Esophagus muscularis mucosa (tissue), 4 donors: ENCODE data around the gene ETV6. TPM values are rescaled to one million over a fixed set of nuclear protein-coding genes. Genes with fewer than 3 reads are reported as not detected.

Source experiments
- DNase-seq: peaks from one replicate; pipeline ENCODE4 v3.0.0-alpha.2; 2017; ENCODE audit errors: extremely low spot score
- H3K27ac ChIP-seq, 4 donors: fragments of 200-600 bp; sonication (generic); replicated peaks in 1 of 4; 1 replicate in 3 of 4; 2 replicates in 1 of 4; pipeline ENCODE4 v1.5.1; 2016 to 2019; ENCODE audit warnings: mild to moderate bottlenecking in 1 of 4
- H3K27me3 ChIP-seq, 4 donors: fragments of 200-600 bp; sonication (generic); one replicate each; pipeline versions ENCODE4 v1.5.1 to v1.6.0; 2016 to 2019
- H3K36me3 ChIP-seq, 4 donors: fragments of 200-600 bp; sonication (generic); one replicate each; pipeline ENCODE4 v1.5.1; 2016 to 2019
- H3K4me1 ChIP-seq, 4 donors: fragments of 200-600 bp; sonication (generic); one replicate each; pipeline ENCODE4 v1.5.1; 2016 to 2019
- H3K4me3 ChIP-seq, 4 donors: fragments of 200-600 bp; sonication (generic); 1 replicate in 2 of 4; 2 replicates in 2 of 4; pipeline ENCODE4 v1.5.1; 2016 to 2019; ENCODE audit warnings: mild to moderate bottlenecking in 4 of 4, moderate library complexity in 1 of 4
- H3K9me3 ChIP-seq, 4 donors: fragments of 200-600 bp; sonication (generic); 1 replicate in 3 of 4; 2 replicates in 1 of 4; pipeline ENCODE4 v1.5.1; 2016 to 2019
- EP300 ChIP-seq: sonication (generic); formaldehyde crosslinking; IDR thresholded peaks from one replicate; pipeline ENCODE4 v1.6.1; 2017; ENCODE audit warnings: antibody characterized with exemption
- POLR2A ChIP-seq: fragments of 450-650 bp; IDR thresholded peaks from one replicate; pipeline ENCODE4 v1.6.1; 2017; ENCODE audit warnings: antibody characterized with exemption, moderate library complexity, mild to moderate bottlenecking, low read depth
- POLR2AphosphoS5 ChIP-seq, 2 donors: sonication (generic); formaldehyde crosslinking; IDR thresholded peaks; one replicate each; pipeline ENCODE4 v1.6.1; 2017; ENCODE audit warnings: antibody characterized with exemption in 2 of 2
- WGBS: methylation state at CpG from one replicate; pipeline ENCODE4 v1.1.5; 2018; 5-methylcytosine and 5-hydroxymethylcytosine counted together
- intact Hi-C: fragments of 100-400 bp; cut with DNase I; formaldehyde crosslinking; loops from one replicate; pipeline ENCODE4 v1.15.1; 2023
- total RNA-seq, 4 donors: library from RNA; depleted of rRNA; stranded (reverse); fragments of >200 nt; gene quantifications; one replicate each; pipeline versions ENCODE4 v1.1.0 to v1.2.1, GENCODE V29; 2016
- TF ChIP-seq, protein P1 (sequence below), 3 experiments: fragments of 200-600 bp in 2 of 3; fragments of 450-650 bp in 1 of 3; sonication (generic) in 2 of 3; IDR thresholded peaks; one replicate each; pipeline ENCODE4 v1.5.1; 2017 to 2019; ENCODE audit warnings: antibody characterized with exemption in 3 of 3, mild to moderate bottlenecking in 2 of 3, moderate library complexity in 1 of 3

Gene ETV6
- total RNA-seq, 4 donors from 2014 or later, result 22.4 to 29.6 (median 25.3) TPM

DNA sequence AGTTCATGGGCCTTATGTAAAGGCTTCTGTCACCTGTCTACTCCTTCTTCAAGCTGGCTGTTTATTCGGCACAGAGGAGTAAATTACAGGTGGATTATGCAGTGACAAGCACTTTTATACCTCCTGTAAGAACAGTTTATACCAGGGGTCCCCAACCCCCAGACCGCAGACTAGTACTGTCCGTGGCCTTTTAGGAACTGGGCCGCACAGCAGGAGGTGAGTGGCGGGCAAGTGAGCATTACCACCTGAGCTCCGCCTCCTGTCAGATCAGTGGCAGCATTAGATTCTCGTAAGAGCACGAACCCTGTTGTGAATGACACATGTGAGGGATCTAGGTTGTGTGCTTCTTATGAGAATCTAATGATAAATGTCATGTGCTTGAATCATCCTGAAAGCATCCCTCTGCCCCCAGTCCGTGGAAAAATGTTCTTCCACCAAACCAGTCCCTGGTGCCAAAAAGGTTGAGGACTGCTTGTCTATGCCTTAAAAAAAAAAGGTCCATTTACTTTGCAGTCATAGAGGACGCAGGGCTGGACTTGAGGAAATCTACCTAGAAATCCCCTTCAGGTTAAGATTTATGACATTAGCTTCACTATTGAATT lies 78.8 kb downstream of the ETV6 start:
- intact Hi-C loops, result loop anchor here (10.0 kb wide), 1 partner anchor 73 kb away; no protein-coding TSS in a partner anchor
- peak overlapping the region; percentile 71 to 76 (median 74) for H3K27ac ChIP-seq
- 80% methylated on average over 10 of the region's 10 CpGs for WGBS

DNA sequence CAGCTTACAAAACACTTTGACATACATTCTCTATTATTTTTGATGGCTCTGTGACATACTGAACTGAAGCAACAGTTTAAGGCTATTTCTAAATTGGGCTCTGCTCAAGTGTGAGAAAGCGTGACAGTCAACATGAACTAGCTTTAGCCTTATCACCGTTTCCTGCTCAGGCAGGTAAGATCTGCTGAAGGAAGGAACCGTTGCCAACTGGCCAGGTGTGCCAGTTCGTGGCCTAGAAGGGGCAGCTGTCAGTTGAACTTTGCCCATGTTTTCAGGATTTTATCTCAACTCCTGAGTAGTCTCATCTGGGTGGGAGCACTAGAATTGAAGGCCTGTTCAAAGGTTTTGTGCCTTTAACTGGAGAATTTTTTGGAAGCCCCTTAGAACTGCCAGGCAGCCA lies 79.5 kb downstream of the ETV6 start:
- Histone ChIP-seq H3K4me1 (peaks cover 26 to 80% (median 77%) of the 10 kb centered on the region in 4 donors), H3K27me3 (no peaks in the 10 kb centered on the region), H3K4me3 (no peak overlapping the region), H3K36me3 (peaks cover 0 to 4% (median 0%) of the 10 kb centered on the region in 4 donors), H3K9me3 (no peaks in the 10 kb centered on the region), H3K27ac (peak overlapping the region in 3 of 4 donors; percentile 71 to 76 (median 75))
- no peak for DNase-seq
- TF ChIP-seq, protein P1, sequence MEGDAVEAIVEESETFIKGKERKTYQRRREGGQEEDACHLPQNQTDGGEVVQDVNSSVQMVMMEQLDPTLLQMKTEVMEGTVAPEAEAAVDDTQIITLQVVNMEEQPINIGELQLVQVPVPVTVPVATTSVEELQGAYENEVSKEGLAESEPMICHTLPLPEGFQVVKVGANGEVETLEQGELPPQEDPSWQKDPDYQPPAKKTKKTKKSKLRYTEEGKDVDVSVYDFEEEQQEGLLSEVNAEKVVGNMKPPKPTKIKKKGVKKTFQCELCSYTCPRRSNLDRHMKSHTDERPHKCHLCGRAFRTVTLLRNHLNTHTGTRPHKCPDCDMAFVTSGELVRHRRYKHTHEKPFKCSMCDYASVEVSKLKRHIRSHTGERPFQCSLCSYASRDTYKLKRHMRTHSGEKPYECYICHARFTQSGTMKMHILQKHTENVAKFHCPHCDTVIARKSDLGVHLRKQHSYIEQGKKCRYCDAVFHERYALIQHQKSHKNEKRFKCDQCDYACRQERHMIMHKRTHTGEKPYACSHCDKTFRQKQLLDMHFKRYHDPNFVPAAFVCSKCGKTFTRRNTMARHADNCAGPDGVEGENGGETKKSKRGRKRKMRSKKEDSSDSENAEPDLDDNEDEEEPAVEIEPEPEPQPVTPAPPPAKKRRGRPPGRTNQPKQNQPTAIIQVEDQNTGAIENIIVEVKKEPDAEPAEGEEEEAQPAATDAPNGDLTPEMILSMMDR (IDR thresholded peaks at IDR 0.05), result no peak
- no peak for TF ChIP-seq EP300
- no peak for TF ChIP-seq POLR2A
- no peak for TF ChIP-seq POLR2AphosphoS5 (IDR thresholded peaks at IDR 0.05)
- 71% methylated on average over 4 of the region's 4 CpGs for WGBS
- intact Hi-C loops, result loop anchor here (10.0 kb wide), 1 partner anchor 74 kb away; no protein-coding TSS in a partner anchor

More for the DNA sequence above, 78.8 kb downstream of the ETV6 start:
- peaks cover 32 to 86% (median 84%) of the 10 kb centered on the region in 4 donors for H3K4me1 ChIP-seq
- no peaks in the 10 kb centered on the region for H3K27me3 ChIP-seq
- no peaks in the 10 kb centered on the region for H3K9me3 ChIP-seq
- no peak overlapping the region for H3K4me3 ChIP-seq
- peaks cover 0 to 4% (median 0%) of the 10 kb centered on the region in 4 donors for H3K36me3 ChIP-seq
- DNase-seq, result no peak
- peak in 1 of 2 donors; percentile 8 for TF ChIP-seq POLR2AphosphoS5 (IDR thresholded peaks at IDR 0.05)
- no peak for TF ChIP-seq POLR2A
- no peak for TF ChIP-seq EP300
- TF ChIP-seq, protein P1 (IDR thresholded peaks at IDR 0.05), result no peak

DNA sequence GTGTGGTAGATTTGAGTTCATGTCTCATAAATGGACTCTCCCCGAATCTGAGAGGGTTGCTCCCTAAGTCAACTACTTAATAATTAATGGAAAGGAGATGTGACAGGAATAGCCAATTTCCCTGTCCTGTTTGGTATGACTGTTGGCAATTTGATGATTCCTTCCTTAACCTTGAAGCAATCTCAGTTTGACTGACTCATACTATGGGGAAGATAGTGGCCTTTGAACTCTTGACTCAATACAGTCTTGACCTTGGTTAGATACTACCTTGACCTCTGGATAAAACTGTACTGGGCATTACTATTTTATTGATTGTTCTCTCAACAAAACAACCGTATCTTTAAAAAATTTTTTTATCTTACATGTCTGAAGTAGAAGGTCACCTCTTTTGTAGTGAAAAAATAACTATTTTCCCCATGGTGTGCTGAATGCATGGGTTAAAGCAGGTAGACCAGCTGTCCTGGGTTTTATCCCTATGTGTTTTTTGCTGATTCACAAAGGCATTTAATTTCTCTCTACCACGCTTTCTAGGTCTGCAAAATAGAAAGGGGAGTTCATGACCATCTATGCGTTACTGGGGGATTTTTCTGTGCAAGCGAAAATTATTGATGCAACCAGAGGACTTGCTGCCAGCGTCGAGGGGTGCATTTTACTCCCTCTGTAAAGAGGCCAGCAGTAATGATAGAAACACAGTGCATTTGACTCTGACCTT lies 80.1 kb downstream of the ETV6 start:
- Histone ChIP-seq H3K27ac (peak overlapping the region in 3 of 4 donors; percentile 71 to 76 (median 75)), H3K36me3 (peaks cover 0 to 4% (median 0%) of the 10 kb centered on the region in 4 donors), H3K4me3 (no peak overlapping the region), H3K9me3 (no peaks in the 10 kb centered on the region), H3K4me1 (peaks cover 20 to 76% (median 71%) of the 10 kb centered on the region in 4 donors), H3K27me3 (no peaks in the 10 kb centered on the region)
- WGBS, result 86% methylated on average over 7 of the region's 7 CpGs
- TF ChIP-seq EP300 (no peak), POLR2AphosphoS5 (IDR thresholded peaks at IDR 0.05) (no peak), POLR2A (no peak)
- TF ChIP-seq, protein P1 (IDR thresholded peaks at IDR 0.05), result no peak
- intact Hi-C loops, result loop anchor here (10.0 kb wide), 1 partner anchor 75 kb away; no protein-coding TSS in a partner anchor
- DNase-seq, result no peak

DNA sequence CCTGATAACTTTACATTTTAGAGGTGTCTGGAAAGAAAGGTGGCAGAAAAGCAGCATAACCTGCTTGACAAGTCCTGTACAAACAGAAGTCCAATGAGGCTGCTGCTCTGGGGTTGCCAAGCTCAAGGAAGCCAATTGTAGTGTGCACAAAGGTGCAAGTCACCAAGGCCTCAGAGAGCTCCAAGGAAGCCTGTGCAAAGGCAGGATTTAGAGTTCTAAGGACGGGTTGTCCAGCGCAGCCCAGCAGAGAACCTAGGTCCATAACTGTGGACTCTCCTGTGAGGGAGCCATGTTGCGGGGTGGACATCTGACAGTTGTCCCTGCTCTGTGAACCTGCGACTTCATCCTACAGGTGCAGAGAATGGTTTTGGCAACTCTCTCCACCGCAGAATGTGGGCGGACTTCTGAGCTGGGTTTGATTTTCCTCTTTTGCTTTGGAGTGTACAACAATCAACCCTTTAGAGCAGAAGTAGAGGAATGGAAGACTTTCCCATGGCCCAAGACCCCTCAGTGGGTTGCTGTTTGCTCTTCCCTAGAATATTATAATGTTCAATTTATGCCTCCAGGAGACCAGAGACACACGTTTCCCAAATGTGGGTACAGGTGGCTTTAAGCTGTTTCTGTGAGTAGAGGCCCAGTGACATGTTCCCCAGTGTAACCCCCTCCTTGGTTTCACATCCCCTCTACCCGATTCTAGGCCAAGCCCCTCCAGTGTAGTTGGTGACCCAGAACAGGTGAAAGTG lies 81.0 kb downstream of the ETV6 start:
- intact Hi-C loops, result no loop called here
- Histone ChIP-seq H3K27me3 (no peaks in the 10 kb centered on the region), H3K9me3 (no peaks in the 10 kb centered on the region), H3K27ac (peak overlapping the region; percentile 45 to 76 (median 64)), H3K36me3 (peaks cover 0 to 4% (median 0%) of the 10 kb centered on the region in 4 donors), H3K4me3 (no peak overlapping the region), H3K4me1 (peaks cover 11 to 68% (median 63%) of the 10 kb centered on the region in 4 donors)
- TF ChIP-seq POLR2AphosphoS5 (IDR thresholded peaks at IDR 0.05), result no peak
- no peak for TF ChIP-seq EP300
- no peak for TF ChIP-seq POLR2A
- TF ChIP-seq, protein P1 (IDR thresholded peaks at IDR 0.05), result no peak
- no peak for DNase-seq
- 89% methylated on average over 8 of the region's 8 CpGs for WGBS
